ENCODE data around the gene ECSIT. TPM values are rescaled to one million over a fixed set of nuclear protein-coding genes. Genes with fewer than 3 reads are reported as not detected.
"Not testable (repeated sequence)": the region's sequence is repeated elsewhere in the genome, so short reads cannot be mapped to it uniquely, and the experiment has no call there.

ECSIT gene
- total RNA-seq, 3 donors from 2014 or later: 57.9 to 69.6 (median 59.1) TPM

DNA sequence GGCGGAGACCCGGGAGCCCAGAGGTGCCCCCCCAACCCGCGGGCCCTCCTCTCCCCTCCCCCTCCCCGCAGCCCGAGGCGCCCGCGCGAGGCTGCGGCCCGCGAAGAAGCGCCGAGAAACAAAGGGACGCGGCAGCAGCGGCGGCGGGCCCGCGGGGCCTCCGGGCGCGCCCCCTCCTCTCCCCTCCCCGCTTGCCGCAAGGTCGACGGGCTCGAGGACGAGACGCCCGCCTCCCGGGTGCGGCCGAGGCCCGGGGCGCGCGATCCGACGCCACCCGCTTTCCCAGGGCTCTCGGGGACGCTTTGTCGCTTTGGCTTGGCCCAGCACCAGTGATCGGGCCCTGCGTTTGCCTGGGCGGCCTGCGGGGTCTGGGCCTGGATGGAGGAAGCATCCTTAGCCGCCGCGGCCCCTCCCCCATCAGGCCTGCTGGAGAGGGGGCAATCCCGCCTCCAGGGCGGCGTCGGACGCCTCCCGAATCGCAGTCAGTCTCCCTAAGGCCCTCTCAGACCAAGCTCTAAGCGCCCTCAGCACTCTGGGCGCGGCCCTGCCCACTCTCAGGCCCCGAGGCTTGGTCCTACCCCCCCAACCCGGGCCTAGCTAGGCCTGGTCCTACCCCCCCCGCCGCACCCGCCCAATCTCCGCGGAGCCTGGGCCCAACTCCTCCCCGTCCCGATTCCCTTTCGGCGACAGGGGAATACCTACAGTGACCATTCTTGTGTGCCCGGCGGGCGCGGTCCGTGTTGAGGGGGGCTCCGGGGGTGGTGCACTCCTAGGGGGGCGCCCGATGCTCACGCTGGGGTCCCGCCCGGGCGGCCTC, 48.8 kb downstream of the ECSIT start:
- ATAC-seq (no peak), DNase-seq (no peak)
- intact Hi-C loops (cut with DNase I, micrococcal nuclease): no loop called here
- H3K9me3 ChIP-seq: no peaks in the 10 kb centered on the region
- peaks cover 15% of the 10 kb centered on the region for H3K4me1 ChIP-seq (ENCODE audit: low read depth)
- H3K4me3 ChIP-seq: no peak overlapping the region
- no peaks in the 10 kb centered on the region for H3K36me3 ChIP-seq (ENCODE audit: low read depth)
- TF ChIP-seq, protein P1, sequence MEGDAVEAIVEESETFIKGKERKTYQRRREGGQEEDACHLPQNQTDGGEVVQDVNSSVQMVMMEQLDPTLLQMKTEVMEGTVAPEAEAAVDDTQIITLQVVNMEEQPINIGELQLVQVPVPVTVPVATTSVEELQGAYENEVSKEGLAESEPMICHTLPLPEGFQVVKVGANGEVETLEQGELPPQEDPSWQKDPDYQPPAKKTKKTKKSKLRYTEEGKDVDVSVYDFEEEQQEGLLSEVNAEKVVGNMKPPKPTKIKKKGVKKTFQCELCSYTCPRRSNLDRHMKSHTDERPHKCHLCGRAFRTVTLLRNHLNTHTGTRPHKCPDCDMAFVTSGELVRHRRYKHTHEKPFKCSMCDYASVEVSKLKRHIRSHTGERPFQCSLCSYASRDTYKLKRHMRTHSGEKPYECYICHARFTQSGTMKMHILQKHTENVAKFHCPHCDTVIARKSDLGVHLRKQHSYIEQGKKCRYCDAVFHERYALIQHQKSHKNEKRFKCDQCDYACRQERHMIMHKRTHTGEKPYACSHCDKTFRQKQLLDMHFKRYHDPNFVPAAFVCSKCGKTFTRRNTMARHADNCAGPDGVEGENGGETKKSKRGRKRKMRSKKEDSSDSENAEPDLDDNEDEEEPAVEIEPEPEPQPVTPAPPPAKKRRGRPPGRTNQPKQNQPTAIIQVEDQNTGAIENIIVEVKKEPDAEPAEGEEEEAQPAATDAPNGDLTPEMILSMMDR (IDR thresholded peaks at IDR 0.05): no peak

DNA sequence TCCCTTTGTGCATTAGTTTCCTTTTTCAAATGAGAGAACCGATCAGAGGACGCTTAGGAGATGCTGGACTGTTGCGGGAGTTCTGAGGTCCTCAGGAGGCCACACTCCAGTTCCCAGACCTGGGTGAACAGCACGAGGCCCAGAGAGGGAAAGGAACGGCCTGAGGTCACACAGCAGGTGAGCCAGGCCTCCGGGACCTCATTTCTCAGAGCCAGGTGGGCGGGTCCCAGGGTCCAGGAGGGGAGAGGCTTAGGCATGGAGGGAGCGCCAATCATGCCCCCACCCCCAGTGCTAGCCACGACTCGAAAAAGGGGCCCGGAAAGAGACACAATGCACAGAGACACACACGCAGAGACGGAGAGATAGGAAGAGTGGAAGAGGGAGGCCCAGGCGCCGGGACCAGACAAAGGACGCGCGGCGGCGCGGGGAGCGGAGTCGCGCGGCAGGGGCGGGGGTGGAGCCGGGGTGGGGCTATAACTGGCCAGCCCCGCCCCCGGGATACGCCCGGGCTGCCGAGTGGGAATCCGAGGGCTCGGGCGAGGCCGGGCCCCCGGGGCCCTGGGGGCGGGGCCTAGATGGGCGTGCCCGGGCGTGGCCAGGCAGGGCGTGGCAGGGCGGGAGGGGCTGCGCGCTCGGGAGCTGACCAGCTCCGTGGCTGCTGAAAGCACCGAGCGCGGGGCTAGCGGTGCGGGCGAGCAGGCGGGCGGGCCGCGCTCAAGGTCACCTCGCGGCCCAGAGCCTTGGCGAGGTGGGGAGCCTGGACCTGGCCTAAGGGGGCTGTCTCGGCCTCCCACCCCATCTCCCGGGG, 49.6 kb downstream of the ECSIT start:
- Histone ChIP-seq H3K9me3 (no peaks in the 10 kb centered on the region), H3K4me3 (no peak overlapping the region), H3K36me3 (ENCODE audit: low read depth) (no peaks in the 10 kb centered on the region), H3K4me1 (ENCODE audit: low read depth) (peaks cover 15% of the 10 kb centered on the region)
- TF ChIP-seq, protein P1 (IDR thresholded peaks at IDR 0.05): no peak
- peak; percentile 27 for ATAC-seq
- peak in 2 of 3 donors; percentile 60 to 69 for DNase-seq
- intact Hi-C loops (cut with DNase I, micrococcal nuclease): no loop called here

DNA sequence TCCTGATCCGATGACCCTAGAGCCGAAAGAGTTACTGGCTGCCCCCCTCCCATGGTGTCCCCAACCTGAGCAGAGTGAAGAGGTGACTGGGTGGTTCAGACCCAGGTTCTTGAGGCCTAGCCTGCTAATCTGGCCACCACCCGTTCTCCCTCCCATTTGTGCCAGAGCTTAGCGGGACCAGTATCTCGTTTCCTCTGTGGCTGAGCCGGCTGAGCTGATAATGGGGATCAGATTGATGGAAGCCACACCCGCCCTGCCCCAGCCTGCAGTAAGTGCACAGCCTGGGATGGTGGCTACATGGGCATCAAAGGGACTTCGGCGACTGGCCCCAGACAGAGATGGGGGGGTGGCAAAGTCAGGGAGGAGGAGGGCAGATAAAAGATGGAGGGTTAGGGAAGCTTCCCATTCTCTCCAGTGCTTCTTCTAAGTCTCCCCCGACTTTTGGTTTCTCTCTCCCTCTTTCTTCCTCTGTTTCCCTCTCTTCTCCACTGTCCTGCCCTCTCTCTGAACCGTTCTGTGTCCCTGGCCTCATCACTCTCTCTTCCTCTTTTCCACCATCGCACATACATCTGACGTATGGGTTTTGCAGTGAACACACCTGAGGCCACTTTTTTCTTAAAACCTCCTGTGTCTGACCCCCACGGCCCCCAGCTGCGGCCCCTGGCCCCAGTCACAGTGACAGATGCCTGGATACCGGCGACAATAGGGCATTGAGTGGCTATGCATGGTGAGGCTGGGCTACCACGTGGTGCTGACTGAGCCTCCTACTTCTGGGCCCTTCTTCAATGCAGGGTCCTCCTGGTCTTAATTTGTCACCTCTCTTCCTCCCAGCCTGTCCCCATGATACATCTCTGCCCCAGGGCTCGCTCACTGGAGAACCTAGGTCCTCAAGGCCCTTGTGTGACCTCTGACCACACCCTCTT, 50.5 kb downstream of the ECSIT start:
- H3K4me1 ChIP-seq (ENCODE audit: low read depth): peaks cover 15% of the 10 kb centered on the region
- DNase-seq (no peak), ATAC-seq (no peak)
- H3K9me3 ChIP-seq: no peaks in the 10 kb centered on the region
- intact Hi-C loops (cut with DNase I, micrococcal nuclease): no loop called here
- no peaks in the 10 kb centered on the region for H3K36me3 ChIP-seq (ENCODE audit: low read depth)
- TF ChIP-seq, protein P1 (IDR thresholded peaks at IDR 0.05): no peak
- H3K4me3 ChIP-seq: no peak overlapping the region

DNA sequence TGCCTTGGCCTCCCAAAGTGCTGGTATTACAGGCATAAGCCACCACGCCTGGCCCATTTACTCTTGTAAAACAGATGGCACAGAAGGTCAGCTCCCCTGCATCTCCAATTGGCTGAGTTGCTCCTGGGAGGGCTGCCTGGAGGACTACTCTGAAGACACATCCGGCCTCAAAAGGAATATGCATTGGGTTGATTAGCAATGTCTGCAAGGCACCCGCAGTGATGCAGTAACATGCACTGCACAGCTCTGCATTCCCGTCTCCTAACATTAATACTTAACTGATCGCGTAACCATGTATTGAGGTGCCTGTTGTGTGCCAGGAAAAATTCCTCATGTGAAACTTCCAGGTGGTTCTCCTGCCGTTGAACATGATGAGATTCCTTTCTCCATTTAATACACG, 53.1 kb downstream of the ECSIT start:
- Histone ChIP-seq H3K36me3 (ENCODE audit: low read depth) (no peaks in the 10 kb centered on the region), H3K4me3 (no peak overlapping the region), H3K4me1 (ENCODE audit: low read depth) (peaks cover 7% of the 10 kb centered on the region), H3K9me3 (no peaks in the 10 kb centered on the region)
- TF ChIP-seq, protein P1 (IDR thresholded peaks at IDR 0.05): no peak
- no peak for ATAC-seq
- DNase-seq: no peak
- intact Hi-C loops (cut with DNase I, micrococcal nuclease): no loop called here

DNA sequence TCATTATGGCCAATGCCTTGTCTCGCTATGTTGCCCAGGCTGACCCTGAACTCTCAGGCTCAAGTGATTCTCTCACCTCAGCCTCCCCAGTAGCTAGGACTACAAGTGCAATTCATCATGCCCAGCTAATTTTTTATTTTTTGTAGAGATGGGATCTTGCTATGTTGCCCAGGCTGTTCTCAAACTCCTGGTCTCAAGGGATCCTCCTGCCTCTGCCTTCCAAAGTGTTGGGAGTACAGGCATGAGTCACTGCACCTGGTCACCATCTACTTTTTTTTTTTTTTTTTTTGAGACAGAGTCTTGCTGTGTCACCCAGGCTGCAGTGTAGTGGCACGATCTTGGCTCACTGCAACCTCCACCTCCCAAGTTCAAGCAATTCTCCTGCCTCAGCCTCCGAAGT, 53.6 kb downstream of the ECSIT start:
- H3K36me3 ChIP-seq (ENCODE audit: low read depth); intact Hi-C loops (cut with DNase I, micrococcal nuclease); ATAC-seq; DNase-seq; H3K4me3 ChIP-seq; H3K9me3 ChIP-seq; H3K4me1 ChIP-seq (ENCODE audit: low read depth): not testable (repeated sequence)
